Measurements from ENCODE around the gene HNF4A.

HNF4A gene

GRCh38 chr20:44426879-44427790 lies 71.6 kb downstream of the HNF4A start:
- DNase-seq (ENCODE audit: low spot score): no peak

DNA sequence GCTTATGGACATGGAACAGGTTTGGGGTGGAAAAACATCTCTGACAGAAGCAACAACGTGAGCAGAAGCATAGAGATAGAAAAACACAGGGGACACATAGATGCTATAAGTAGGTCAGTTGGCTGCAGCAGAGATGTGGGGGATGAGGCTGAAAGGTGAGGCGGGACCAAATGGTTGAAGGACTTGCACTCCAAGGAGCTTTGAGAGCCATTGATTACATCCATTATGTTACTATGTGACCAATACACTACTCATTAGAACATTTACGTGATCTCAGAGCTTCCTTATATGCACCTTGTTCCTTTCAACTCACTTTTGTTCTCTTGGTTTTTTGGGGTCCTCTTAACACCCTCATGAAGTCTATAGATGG lies 72.3 kb downstream of the HNF4A start:
- DNase-seq (ENCODE audit: low spot score): no peak

DNA sequence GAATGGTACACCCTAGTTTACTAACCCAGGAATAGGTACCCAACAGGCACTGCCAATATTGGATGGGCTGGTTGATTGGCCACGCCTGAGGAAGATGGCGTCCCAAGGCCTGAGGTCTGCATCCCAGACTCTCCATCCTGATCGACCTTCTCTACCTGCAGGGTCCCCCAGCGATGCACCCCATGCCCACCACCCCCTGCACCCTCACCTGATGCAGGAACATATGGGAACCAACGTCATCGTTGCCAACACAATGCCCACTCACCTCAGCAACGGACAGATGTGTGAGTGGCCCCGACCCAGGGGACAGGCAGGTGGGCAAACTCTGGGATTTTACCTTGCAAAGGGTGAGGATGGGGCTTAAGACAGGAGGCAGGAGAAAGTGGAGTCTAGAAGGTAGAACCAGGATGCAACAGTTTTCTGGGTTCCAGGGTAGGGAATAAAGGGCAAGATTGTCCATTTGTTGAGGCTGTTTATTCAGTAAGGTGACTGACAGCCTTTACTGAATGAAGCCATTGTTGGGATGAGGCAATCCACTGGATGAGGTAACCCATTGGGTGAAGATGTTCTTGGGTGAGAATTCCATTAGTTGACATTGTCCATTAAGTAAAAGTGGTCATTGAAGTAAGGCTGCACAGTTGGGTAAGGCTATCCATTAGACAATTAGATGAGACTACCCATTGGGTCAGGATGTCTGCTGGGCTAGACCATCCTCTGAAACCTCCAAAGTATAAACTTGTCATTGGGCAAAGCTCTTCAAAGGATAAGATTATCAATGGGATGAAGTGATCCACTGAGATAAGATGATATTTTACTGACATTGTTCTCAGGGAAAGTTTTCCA lies 72.9 kb downstream of the HNF4A start:
- DNase-seq (ENCODE audit: low spot score): no peak

GRCh38 chr20:44429017-44429339 lies 73.5 kb downstream of the HNF4A start:
- DNase-seq (ENCODE audit: low spot score): no peak

GRCh38 chr20:44429419-44430269 lies 74.1 kb downstream of the HNF4A start:
- DNase-seq (ENCODE audit: low spot score): no peak

DNA sequence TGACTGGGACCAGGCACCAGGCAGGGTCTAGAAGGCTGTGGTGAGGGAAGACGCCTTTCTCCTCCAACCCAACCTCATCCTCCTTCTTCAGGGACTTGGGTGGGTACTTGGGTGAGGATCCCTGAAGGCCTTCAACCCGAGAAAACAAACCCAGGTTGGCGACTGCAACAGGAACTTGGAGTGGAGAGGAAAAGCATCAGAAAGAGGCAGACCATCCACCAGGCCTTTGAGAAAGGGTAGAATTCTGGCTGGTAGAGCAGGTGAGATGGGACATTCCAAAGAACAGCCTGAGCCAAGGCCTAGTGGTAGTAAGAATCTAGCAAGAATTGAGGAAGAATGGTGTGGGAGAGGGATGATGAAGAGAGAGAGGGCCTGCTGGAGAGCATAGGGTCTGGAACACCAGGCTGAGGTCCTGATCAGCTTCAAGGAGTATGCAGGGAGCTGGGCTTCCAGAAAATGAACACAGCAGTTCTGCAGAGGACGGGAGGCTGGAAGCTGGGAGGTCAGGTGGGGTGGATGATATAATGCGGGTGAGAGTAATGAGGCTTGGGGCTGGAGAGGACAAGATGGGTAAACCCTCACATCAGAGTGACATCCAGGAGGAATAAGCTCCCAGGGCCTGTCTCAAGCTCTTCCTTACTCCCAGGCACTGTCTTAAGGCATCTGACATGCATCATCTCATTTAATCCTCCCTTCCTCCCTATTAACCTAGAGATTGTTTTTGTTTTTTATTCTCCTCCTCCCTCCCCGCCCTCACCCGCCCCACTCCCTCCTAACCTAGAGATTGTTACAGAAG lies 75.0 kb downstream of the HNF4A start:
- DNase-seq (ENCODE audit: low spot score): no peak

- DNase-seq (ENCODE audit: low spot score): no peak
Measured at GRCh38 chr20:44431118-44431501, 75.6 kb downstream of the HNF4A start.

- DNase-seq (ENCODE audit: low spot score): no peak
Measured at GRCh38 chr20:44431502-44432234, 76.2 kb downstream of the HNF4A start.

DNA sequence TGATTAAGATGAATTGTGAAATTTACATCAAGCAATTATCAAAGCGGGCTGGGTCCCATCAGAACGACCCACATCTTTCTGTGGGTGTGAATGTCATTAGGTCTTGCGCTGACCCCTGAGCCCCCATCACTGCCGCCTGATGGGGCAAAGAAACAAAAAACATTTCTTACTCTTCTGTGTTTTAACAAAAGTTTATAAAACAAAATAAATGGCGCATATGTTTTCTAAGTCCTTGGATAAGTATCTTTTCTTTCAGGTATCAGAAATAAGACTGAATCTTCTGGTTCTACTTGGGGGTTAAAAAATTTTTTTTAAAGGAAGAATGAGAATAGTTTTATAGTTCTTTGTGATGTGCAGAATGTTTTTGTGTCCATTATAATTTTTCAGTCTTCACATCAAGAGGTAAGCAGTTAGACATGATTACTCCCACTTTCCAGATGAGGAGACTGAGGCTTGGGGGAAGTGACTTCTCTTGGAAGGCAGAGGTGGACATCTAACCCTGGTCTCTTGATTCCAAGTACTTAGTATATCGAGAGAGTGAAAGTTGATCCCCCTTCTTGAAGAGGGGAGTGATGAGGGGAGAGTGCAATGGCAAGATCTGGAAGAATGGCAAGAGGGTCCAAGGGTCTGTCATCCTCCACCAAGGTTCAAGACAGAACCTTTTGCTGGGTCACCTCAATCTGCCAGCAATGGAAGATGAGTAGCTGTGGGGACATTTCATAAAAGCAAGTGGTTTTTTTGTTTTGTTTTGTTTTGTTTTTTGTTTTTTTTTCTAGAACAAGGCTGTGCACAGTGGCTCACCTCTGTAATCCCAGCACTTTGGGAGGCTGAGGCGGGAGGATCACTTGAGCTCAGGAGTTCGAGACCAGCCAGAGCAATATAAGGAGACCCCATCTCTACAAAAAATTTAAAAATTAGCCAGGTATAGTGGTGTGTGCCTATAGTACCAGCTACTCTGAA lies 77.4 kb downstream of the HNF4A start:
- no peak for DNase-seq (ENCODE audit: low spot score)

GRCh38 chr20:44433751-44434538 lies 78.4 kb downstream of the HNF4A start:
- no peak for DNase-seq (ENCODE audit: low spot score)

DNA sequence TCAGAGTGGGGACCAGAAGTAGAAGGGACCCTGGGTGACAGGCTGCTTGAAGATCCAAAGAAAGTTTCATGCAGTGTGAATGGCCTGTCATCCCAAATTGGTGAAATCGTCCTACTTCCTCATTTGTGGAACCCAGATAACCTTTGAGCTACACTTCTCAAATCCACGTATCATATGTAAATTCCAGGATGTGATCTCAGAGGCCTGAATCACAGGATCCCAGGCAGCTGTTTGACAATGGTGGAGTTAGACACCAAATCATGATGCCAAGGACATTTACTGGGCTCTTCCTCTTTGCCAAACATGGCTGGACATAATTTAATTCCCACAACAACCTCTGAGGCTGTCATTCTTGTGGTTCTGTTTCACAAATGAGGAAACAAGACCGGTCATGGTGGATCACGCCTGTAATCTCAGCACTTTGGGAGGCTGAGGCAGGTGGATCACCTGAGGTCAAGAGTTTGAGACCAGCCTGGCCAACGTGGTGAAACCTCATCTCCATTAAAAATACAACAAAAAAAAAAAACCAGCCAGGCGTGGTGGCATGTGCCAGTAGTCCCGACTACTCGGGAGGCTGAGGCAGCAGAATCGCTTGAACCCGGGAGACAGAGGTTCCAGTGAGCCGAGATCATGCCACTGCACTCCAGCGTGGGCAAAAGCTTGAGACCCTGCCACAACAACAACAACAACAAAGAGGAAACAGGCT lies 80.3 kb downstream of the HNF4A start:
- no peak for DNase-seq (ENCODE audit: low spot score)

GRCh38 chr20:44436393-44436792 lies 80.9 kb downstream of the HNF4A start:
- no peak for DNase-seq (ENCODE audit: low spot score)

- no peak for DNase-seq (ENCODE audit: low spot score)
Measured at GRCh38 chr20:44437497-44437896, 82.0 kb downstream of the HNF4A start.

- no peak for DNase-seq (ENCODE audit: low spot score)
Measured at GRCh38 chr20:44438782-44439181, 83.3 kb downstream of the HNF4A start.

GRCh38 chr20:44439318-44439717 lies 83.8 kb downstream of the HNF4A start:
- DNase-seq (ENCODE audit: low spot score): no peak

DNA sequence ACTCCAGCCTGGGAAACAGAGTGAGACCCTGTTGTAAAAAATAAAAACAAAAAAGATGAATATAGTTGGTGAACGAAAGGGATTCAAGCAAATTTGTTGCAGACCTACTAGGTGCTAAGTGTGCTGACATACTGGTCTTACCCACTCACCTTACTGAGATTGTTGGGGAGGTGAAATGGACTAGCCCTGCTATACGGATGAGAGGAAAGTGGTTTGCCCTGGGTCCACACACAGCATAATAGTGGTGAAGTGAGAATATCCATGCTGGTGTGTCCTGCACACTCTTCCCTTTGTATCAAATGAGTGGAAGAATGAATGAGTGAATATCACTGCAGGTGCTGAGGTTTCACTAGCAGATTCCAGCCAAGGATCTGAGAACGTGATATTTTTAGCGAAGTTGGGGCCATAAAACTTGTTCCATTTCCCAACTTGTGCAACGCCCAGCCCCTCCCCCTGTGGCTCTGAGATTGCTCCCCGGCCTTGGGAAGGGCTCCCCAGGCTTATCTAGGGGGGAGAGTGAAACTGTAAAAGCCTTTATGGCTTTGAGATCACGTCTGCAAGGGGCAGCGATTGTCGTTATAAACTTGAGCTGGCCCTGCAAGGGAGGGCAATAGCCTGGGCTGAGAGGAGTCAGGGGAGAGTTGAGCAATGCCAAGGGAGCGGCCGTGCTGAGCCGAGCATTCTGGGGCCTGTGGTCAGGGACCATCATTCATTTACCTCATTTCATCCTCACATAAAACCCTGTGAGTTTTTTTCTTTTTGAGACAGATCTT lies 87.0 kb downstream of the HNF4A start:
- no peak for DNase-seq (ENCODE audit: low spot score)

Data from globus pallidus (tissue), 1 donor.